ENCODE results near the gene LENG9.

LENG9 gene

GRCh38 chr19:54414156-54414555 is 49.4 kb downstream of the LENG9 start:
- DNase-seq (ENCODE audit: low read depth, low spot score): no peak
- H3K4me3 ChIP-seq (ENCODE audit: low read depth, low read length): no peak overlapping the region
- ChIA-PET POLR2A (no interaction called here), CTCF (no interaction called here)
- TF ChIP-seq CTCF (IDR thresholded peaks at IDR 0.05; ENCODE audit: insufficient read depth, low read length, missing control alignments): no peak

GRCh38 chr19:54412877-54413276 is 50.7 kb downstream of the LENG9 start:
- ChIA-PET CTCF (no interaction called here), POLR2A (no interaction called here)
- no peak for TF ChIP-seq CTCF (IDR thresholded peaks at IDR 0.05; ENCODE audit: insufficient read depth, low read length, missing control alignments)
- H3K4me3 ChIP-seq (ENCODE audit: low read depth, low read length): no peak overlapping the region
- DNase-seq (ENCODE audit: low read depth, low spot score): no peak

Measured in AG04449 (cell line).